H9 (cell line): ENCODE data around the gene PRKCA. TPM values are rescaled to one million over a fixed set of nuclear protein-coding genes. Genes with fewer than 3 reads are reported as not detected.

Experiments
- DNase-seq: peaks from one replicate; pipeline ENCODE4 v3.0.0-alpha.2; 2017
- H2AFZ ChIP-seq: one replicate; pipeline ENCODE4 v1.6.1; 2013; ENCODE audit warnings: mild to moderate bottlenecking, low read length, control low read depth, moderate library complexity
- H2AK5ac ChIP-seq: 2 replicates; pipeline ENCODE4 v1.6.1; 2013; ENCODE audit warnings: low read length, control low read depth, mixed read lengths; ENCODE audit not compliant: insufficient read length
- H2BK120ac ChIP-seq: one replicate; pipeline ENCODE4 v1.6.1; 2013; ENCODE audit warnings: low read depth, mild to moderate bottlenecking, low read length, control low read depth, inconsistent platforms; ENCODE audit not compliant: poor library complexity, severe bottlenecking
- H2BK12ac ChIP-seq: 2 replicates; pipeline ENCODE4 v1.6.1; 2013; ENCODE audit warnings: low read length, control low read depth, mixed read lengths, low read depth; ENCODE audit not compliant: insufficient read length
- H2BK15ac ChIP-seq: 2 replicates; pipeline ENCODE4 v1.6.1; 2013; ENCODE audit warnings: low read depth, low read length, control low read depth
- H2BK20ac ChIP-seq: one replicate; pipeline ENCODE4 v1.6.1; 2013; ENCODE audit warnings: low read depth, mild to moderate bottlenecking, low read length, control low read depth, inconsistent platforms; ENCODE audit not compliant: poor library complexity, severe bottlenecking
- H2BK5ac ChIP-seq: 2 replicates; pipeline ENCODE4 v1.6.1; 2013; ENCODE audit warnings: low read length, control low read depth, mixed read lengths; ENCODE audit not compliant: insufficient read length
- H3K14ac ChIP-seq: 2 replicates; pipeline ENCODE4 v1.6.1; 2013; ENCODE audit warnings: low read length, control low read depth; ENCODE audit not compliant: insufficient read depth
- H3K18ac ChIP-seq: 2 replicates; pipeline ENCODE4 v1.6.1; 2013; ENCODE audit warnings: low read depth, mild to moderate bottlenecking, mixed read lengths, low read length, control low read depth; ENCODE audit not compliant: insufficient read length
- H3K23ac ChIP-seq: 2 replicates; pipeline ENCODE4 v1.6.1; 2013; ENCODE audit warnings: low read length, control low read depth, mixed read lengths, low read depth; ENCODE audit not compliant: insufficient read length
- H3K23me2 ChIP-seq: 2 replicates; pipeline ENCODE4 v1.6.1; 2013; ENCODE audit warnings: low read depth, mild to moderate bottlenecking, mixed read lengths, low read length, control low read depth; ENCODE audit not compliant: insufficient read length, poor library complexity, severe bottlenecking
- H3K27ac ChIP-seq: 2 replicates; pipeline ENCODE4 v1.5.1; 2013; ENCODE audit warnings: low read length, control low read depth, mixed read lengths, low read depth; ENCODE audit not compliant: insufficient read length
- H3K27me3 ChIP-seq: 2 replicates; pipeline ENCODE4 v1.6.1; 2013; ENCODE audit warnings: low read length, control low read depth, inconsistent platforms; ENCODE audit not compliant: insufficient read depth
- H3K4ac ChIP-seq: 2 replicates; pipeline ENCODE4 v1.6.1; 2013; ENCODE audit warnings: low read depth, mild to moderate bottlenecking, control low read depth, inconsistent platforms, low read length, moderate library complexity
- H3K4me1 ChIP-seq: 2 replicates; pipeline ENCODE4 v1.6.1; 2013; ENCODE audit warnings: low read length, control low read depth, inconsistent platforms; ENCODE audit not compliant: insufficient read depth
- H3K4me2 ChIP-seq: 2 replicates; pipeline ENCODE4 v1.6.1; 2013; ENCODE audit warnings: low read length, control low read depth, mixed read lengths; ENCODE audit not compliant: insufficient read length, insufficient read depth
- H3K56ac ChIP-seq: 2 replicates; pipeline ENCODE4 v1.6.1; 2013; ENCODE audit warnings: low read depth, mild to moderate bottlenecking, mixed read lengths, low read length, control low read depth; ENCODE audit not compliant: insufficient read length
- H3K79me1 ChIP-seq: 2 replicates; pipeline ENCODE4 v1.6.1; 2013; ENCODE audit warnings: low read depth, mild to moderate bottlenecking, moderate library complexity, low read length, control low read depth, inconsistent platforms; ENCODE audit not compliant: insufficient read depth, poor library complexity, severe bottlenecking
- H3K79me2 ChIP-seq: 2 replicates; pipeline ENCODE4 v1.6.1; 2013; ENCODE audit warnings: low read length, control low read depth, inconsistent platforms; ENCODE audit not compliant: insufficient read depth
- H3K9ac ChIP-seq: 2 replicates; pipeline ENCODE4 v1.6.1; 2013; ENCODE audit warnings: low read length, control low read depth, mixed read lengths; ENCODE audit not compliant: insufficient read length; ENCODE audit errors: extremely low read depth
- H3K9me3 ChIP-seq: one replicate; pipeline ENCODE4 v1.6.1; 2013; ENCODE audit warnings: low read depth, low read length, inconsistent platforms; ENCODE audit not compliant: control insufficient read depth
- H3T11ph ChIP-seq: one replicate; pipeline ENCODE4 v1.6.1; 2013; ENCODE audit warnings: mild to moderate bottlenecking, low read length, control low read depth, inconsistent platforms
- H4K20me1 ChIP-seq: one replicate; pipeline ENCODE4 v1.6.1; 2013; ENCODE audit not compliant: control insufficient read depth, insufficient read length, insufficient read depth
- H4K5ac ChIP-seq: 2 replicates; pipeline ENCODE4 v1.6.1; 2013; ENCODE audit warnings: low read depth, mild to moderate bottlenecking, mixed read lengths, low read length, control low read depth; ENCODE audit not compliant: insufficient read length
- H4K8ac ChIP-seq: replicated peaks from 2 replicates; pipeline ENCODE4 v1.6.1; 2013; ENCODE audit warnings: low read length, control low read depth, mixed read lengths, low read depth; ENCODE audit not compliant: insufficient read length
- H4K91ac ChIP-seq: 2 replicates; pipeline ENCODE4 v1.6.1; 2013; ENCODE audit warnings: low read depth, mild to moderate bottlenecking, moderate library complexity, mixed read lengths, low read length, control low read depth; ENCODE audit not compliant: insufficient read length
- H3K27ac Mint-ChIP-seq, 3 experiments: 2 replicates in 2 of 3; 3 replicates in 1 of 3; pipeline ENCODE4 v1.8.0; 2020 to 2021; ENCODE audit warnings: mixed read lengths in 3 of 3, mild to moderate bottlenecking in 1 of 3, moderate library complexity in 1 of 3
- H3K27me3 Mint-ChIP-seq: 2 replicates; pipeline ENCODE4 v1.8.0; 2021; ENCODE audit warnings: low read depth, mild to moderate bottlenecking, moderate library complexity, mixed read lengths
- H3K36me3 Mint-ChIP-seq, 3 experiments: 2 replicates in 2 of 3; 3 replicates in 1 of 3; pipeline ENCODE4 v1.8.0; 2020 to 2021; ENCODE audit warnings: low read depth in 3 of 3, mixed read lengths in 3 of 3; ENCODE audit not compliant: insufficient read depth in 1 of 3
- H3K4me1 Mint-ChIP-seq, 2 experiments: 2 replicates each; pipeline ENCODE4 v1.8.0; 2020; ENCODE audit warnings: mixed read lengths in 2 of 2
- H3K4me3 Mint-ChIP-seq, 2 experiments: 2 replicates in 1 of 2; 3 replicates in 1 of 2; pipeline ENCODE4 v1.8.0; 2020 to 2021; ENCODE audit warnings: mild to moderate bottlenecking in 2 of 2, mixed read lengths in 2 of 2, moderate library complexity in 1 of 2
- H3K9me3 Mint-ChIP-seq, 2 experiments: 2 replicates in 1 of 2; 3 replicates in 1 of 2; pipeline ENCODE4 v1.8.0; 2020; ENCODE audit warnings: mild to moderate bottlenecking in 2 of 2, mixed read lengths in 2 of 2, moderate library complexity in 1 of 2
- CTCF ChIP-seq: fragments of 200-600 bp; sonication (generic); conservative IDR thresholded peaks from 3 replicates; pipeline ENCODE4 v1.8.0; 2021; ENCODE audit warnings: antibody characterized with exemption, mild to moderate bottlenecking
- WGBS: extraction: QIAGEN DNeasy Blood & Tissue Kit; methylation state at CpG from one replicate; pipeline ENCODE4 v1.1.7; 2013; ENCODE audit warnings: missing lambda C conversion rate, low lambda C conversion rate, mixed read lengths; ENCODE audit not compliant: insufficient read length; ENCODE audit errors: extremely low coverage; 5-methylcytosine and 5-hydroxymethylcytosine counted together
- total RNA-seq: library from RNA; stranded (reverse); gene quantifications from 2 replicates; pipeline ENCODE4 v1.2.1, GENCODE V29; 2021

Gene PRKCA
- total RNA-seq, 1 experiment from 2014 or later = 10.5 TPM

- no peak overlapping the region for H2BK15ac ChIP-seq
- WGBS = no CpG with 5 or more reads among the region's 6 CpGs
- no peak overlapping the region for H4K5ac ChIP-seq
- no peak overlapping the region for H2BK5ac ChIP-seq
- no peak overlapping the region for H2AK5ac ChIP-seq
- no peaks in the 10 kb centered on the region for H3K9me3 ChIP-seq
- H3K18ac ChIP-seq = no peak overlapping the region
- no peak overlapping the region for H4K8ac ChIP-seq
- Mint-ChIP-seq H3K4me3 (no peak overlapping the region), H3K9me3 (no peaks in the 10 kb centered on the region), H3K4me1 (peaks cover 3% of the 10 kb centered on the region in 2 experiments), H3K36me3 (peaks cover 0 to 6% (median 0%) of the 10 kb centered on the region in 3 experiments; a peak in 2 of 7 replicates), H3K27ac (no peak overlapping the region), H3K27me3 (no peaks in the 10 kb centered on the region)
- no peak overlapping the region for H2BK120ac ChIP-seq
- H3K14ac ChIP-seq = no peak overlapping the region
- H4K91ac ChIP-seq = no peak overlapping the region
- H3K79me1 ChIP-seq = no peaks in the 10 kb centered on the region
- no peak overlapping the region for H3K27ac ChIP-seq
- H3T11ph ChIP-seq = no peak overlapping the region
- DNase-seq = no peak
- H3K23me2 ChIP-seq = no peaks in the 10 kb centered on the region
- TF ChIP-seq CTCF = no peak
- H3K27me3 ChIP-seq = no peaks in the 10 kb centered on the region
- no peak overlapping the region for H3K9ac ChIP-seq
- H3K4me1 ChIP-seq = peaks cover 4% of the 10 kb centered on the region; the same call in 1 of the 2 replicates
- no peak overlapping the region for H2BK20ac ChIP-seq
- no peak overlapping the region for H3K4ac ChIP-seq
- H3K23ac ChIP-seq = no peak overlapping the region
- H3K56ac ChIP-seq = no peak overlapping the region
- H3K4me2 ChIP-seq = no peak overlapping the region
- H3K79me2 ChIP-seq = no peaks in the 10 kb centered on the region
- H2AFZ ChIP-seq = no peak overlapping the region
- no peak overlapping the region for H2BK12ac ChIP-seq
- no peaks in the 10 kb centered on the region for H4K20me1 ChIP-seq
These were observed 384.2 kb downstream of the PRKCA start for GRCh38 chr17:66686601-66687000.
